ENCODE results near the gene MORN3. TPM values are rescaled to one million over a fixed set of nuclear protein-coding genes. Genes with fewer than 3 reads are reported as not detected.

MORN3 gene
- total RNA-seq, 2 experiments from 2014 or later: 0.51 to 1.1 TPM

DNA sequence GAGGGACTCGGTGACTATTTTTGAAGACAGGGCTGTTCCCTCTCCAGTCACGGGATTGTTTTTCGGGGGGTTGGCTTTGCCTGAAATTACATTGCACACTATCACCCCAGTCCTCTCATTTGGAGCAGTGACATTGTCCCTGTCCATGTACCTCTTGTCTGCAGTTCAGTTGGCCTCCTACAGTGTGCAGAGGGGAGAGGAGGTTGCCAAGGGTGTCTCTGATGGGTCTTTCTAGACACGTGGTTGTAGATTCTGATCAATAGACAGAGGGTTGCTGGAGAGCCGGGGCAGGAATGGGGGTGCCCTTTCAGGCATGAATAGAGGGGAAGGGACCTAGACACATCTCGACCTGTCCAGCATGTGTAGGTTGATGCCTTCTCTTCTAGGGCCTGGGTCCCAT, 44.3 kb upstream of the MORN3 start:
- H3K27ac Mint-ChIP-seq: peak overlapping the region; percentile 23
- peaks cover 17% of the 10 kb centered on the region for H3K4me1 Mint-ChIP-seq (ENCODE audit: low read depth)
- ATAC-seq: peak; percentile 17
- no peaks in the 10 kb centered on the region for H3K9me3 Mint-ChIP-seq
- H3K27me3 Mint-ChIP-seq: no peaks in the 10 kb centered on the region
- peak; percentile 11 for DNase-seq
- ChIA-PET POLR2A (interaction anchor here (0.6 kb wide), 1 partner anchor 171 kb away, joined by 3 read pairs; no protein-coding TSS in a partner anchor), CTCF (interaction anchor here (1.2 to 4.3 kb wide), 4 partner anchors 13 to 98 kb away, joined by 3 to 48 read pairs (median 8); partner anchors contain the start of genes ORAI1 and RHOF)
- intact Hi-C loops (cut with micrococcal nuclease): no loop called here
- TF ChIP-seq CTCF (IDR thresholded peaks at IDR 0.05): no peak
- H3K4me3 Mint-ChIP-seq: peak overlapping the region; percentile 84
- peaks cover 6% of the 10 kb centered on the region for H3K36me3 Mint-ChIP-seq (ENCODE audit: low read depth)

DNA sequence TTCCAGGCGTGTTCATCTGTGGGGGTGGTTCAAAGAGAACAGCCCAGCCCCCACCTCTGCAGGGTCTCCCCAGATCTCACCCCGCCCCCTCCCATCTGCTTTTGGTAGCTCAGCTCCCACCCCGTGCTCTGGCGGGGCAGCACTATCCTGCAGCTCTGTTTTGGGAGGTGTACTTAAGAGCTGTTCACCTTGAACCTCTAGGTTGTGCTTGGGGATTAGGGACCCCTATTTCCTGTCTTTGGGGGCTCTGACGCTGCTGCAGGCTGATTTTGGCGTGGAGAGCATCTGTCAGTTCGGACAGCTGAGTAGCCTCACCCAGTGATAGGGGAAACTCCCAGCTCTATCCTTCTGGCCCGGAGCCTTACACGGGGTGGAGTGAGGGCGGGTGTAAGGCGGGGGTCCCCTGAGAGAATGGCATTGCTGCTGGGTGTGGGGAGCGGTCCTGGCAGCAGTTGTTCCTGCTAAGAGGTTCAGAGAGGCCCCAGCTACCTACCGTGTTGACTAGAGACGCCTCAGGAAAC, 43.9 kb upstream of the MORN3 start:
- CTCF ChIA-PET: interaction anchor here (1.2 to 4.3 kb wide), 7 partner anchors 12 to 175 kb away, joined by 3 to 48 read pairs (median 8); partner anchors contain the start of genes ORAI1, PSMD9 and RHOF
- DNase-seq: no peak
- Mint-ChIP-seq H3K9me3 (no peaks in the 10 kb centered on the region), H3K4me1 (ENCODE audit: low read depth) (peaks cover 16% of the 10 kb centered on the region), H3K27ac (peak overlapping the region; percentile 55), H3K4me3 (peak overlapping the region; percentile 84), H3K36me3 (ENCODE audit: low read depth) (peaks cover 6% of the 10 kb centered on the region), H3K27me3 (no peaks in the 10 kb centered on the region)
- ATAC-seq: peak; percentile 4
- intact Hi-C loops (cut with micrococcal nuclease): no loop called here
- POLR2A ChIA-PET: interaction anchor here (0.7 to 2.1 kb wide), 7 partner anchors 23 to 175 kb away, joined by 3 to 9 read pairs (median 4); partner anchors contain the start of gene PSMD9
- no peak for TF ChIP-seq CTCF (IDR thresholded peaks at IDR 0.05)

DNA sequence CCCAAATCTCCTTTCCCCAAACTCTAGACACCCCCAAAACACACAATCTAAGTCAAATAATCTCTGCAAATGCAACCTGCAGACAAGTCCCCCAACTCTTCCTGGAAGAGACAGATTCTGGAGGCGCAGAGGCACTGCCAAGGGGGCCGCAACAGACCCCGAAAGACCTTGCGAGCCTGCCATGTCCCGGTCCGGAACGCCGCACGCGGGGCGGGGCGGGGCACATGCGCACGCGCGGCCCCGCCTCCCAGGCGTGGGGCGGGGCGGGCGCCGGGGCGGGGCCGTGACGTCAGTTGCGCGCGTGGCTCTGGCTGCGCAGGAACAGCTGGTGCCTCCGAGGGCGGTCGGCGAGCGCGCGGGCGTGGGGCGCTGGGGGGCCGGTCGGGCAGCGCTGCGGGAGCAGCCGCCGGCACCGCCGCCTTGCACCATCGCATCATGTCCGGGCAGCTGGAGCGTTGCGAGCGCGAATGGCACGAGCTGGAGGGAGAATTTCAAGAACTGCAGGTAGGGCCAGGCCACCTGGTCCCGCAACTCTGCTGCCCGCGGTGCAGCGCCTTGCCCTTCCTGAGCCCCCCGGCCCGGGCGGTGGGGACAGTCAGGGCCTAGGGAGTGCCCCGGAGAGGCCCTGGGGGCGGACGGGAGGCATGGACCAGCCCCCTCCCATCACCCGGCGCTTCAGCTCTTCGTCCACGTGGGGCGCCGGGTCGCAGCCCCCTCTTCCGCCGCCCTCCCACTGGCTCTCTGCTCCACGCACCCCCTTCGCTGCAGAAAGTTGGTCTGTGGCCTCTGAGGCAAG, 43.2 kb upstream of the MORN3 start, which contains the start of gene TMEM120B:
TSS of gene TMEM120B (plus strand) at position 292 of the 796 bp plus-strand sequence. CDS start at position 436, 144 bp downstream.
- H3K9me3 Mint-ChIP-seq: no peaks in the 10 kb centered on the region
- no peaks in the 10 kb centered on the region for H3K27me3 Mint-ChIP-seq
- POLR2A ChIA-PET: interaction anchor here (0.7 to 2.1 kb wide), 14 partner anchors 10 to 176 kb away, joined by 3 to 9 read pairs (median 3); partner anchors contain the start of gene PSMD9
- H3K27ac Mint-ChIP-seq: peak within 1 kb of the TSS; percentile 78
- ATAC-seq (peak; percentile 90), DNase-seq (peak; percentile 80)
- H3K36me3 Mint-ChIP-seq (ENCODE audit: low read depth): peaks cover 6% of the 10 kb centered on the region
- intact Hi-C loops (cut with micrococcal nuclease): no loop called here
- CTCF ChIA-PET: interaction anchor here (0.6 to 4.3 kb wide), 17 partner anchors 9 to 310 kb away, joined by 3 to 48 read pairs (median 4); partner anchors contain the start of genes ORAI1, PSMD9 and RHOF
- no peak for TF ChIP-seq CTCF (IDR thresholded peaks at IDR 0.05)
- peak within 1 kb of the TSS; percentile 84 for H3K4me3 Mint-ChIP-seq
- peaks cover 16% of the 10 kb centered on the region for H3K4me1 Mint-ChIP-seq (ENCODE audit: low read depth)

- DNase-seq (peak; percentile 34), ATAC-seq (peak; percentile 34)
- intact Hi-C loops (cut with micrococcal nuclease): no loop called here
- H3K9me3 Mint-ChIP-seq: no peaks in the 10 kb centered on the region
- no peak for TF ChIP-seq CTCF (IDR thresholded peaks at IDR 0.05)
- CTCF ChIA-PET: interaction anchor here (0.6 to 4.3 kb wide), 17 partner anchors 9 to 310 kb away, joined by 3 to 48 read pairs (median 4); partner anchors contain the start of genes PSMD9 and RHOF
- no peaks in the 10 kb centered on the region for H3K27me3 Mint-ChIP-seq
- H3K4me3 Mint-ChIP-seq: peak overlapping the region; percentile 84
- H3K36me3 Mint-ChIP-seq (ENCODE audit: low read depth): peaks cover 6% of the 10 kb centered on the region
- peak overlapping the region; percentile 78 for H3K27ac Mint-ChIP-seq
- H3K4me1 Mint-ChIP-seq (ENCODE audit: low read depth): peaks cover 16% of the 10 kb centered on the region
- POLR2A ChIA-PET: interaction anchor here (0.8 to 2.1 kb wide), 13 partner anchors 11 to 177 kb away, joined by 3 to 9 read pairs (median 3); partner anchors contain the start of gene PSMD9
Observed at GRCh38 chr12:121712190-121712460, 42.7 kb upstream of the MORN3 start.

Measured in activated CD8-positive, alpha-beta T cell treated with anti-CD3 and anti-CD28 coated beads for 36 hours (primary cell).